HG03565 (cell line): ENCODE data around the gene ZNF488.

Experiments used
- ATAC-seq: cut with Tn5 transposase; IDR thresholded peaks from one replicate; pipeline ENCODE4 v1.9.1; 2021; ENCODE audit warnings: mild to moderate bottlenecking, moderate library complexity; ENCODE audit not compliant: unreplicated experiment

Gene ZNF488

DNA sequence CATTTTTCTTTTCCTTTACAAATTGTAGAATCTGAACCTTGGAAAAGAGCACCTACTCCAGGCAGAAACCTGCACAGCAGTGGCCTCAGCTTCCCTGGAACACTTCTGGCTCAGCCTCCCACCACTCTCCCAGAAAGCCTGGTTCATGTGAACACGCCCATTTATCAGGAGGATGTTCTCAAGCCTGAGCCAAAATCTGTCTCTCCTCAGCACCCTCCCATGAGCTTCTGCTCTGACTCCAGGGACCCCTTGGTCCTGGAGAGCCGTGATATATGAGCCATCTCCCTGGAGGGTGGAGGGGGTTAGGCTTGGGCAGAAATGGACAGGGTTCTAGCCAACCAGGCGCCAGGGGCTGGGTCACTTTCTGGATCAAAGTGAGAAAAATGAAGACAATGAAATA is 51.7 kb downstream of the ZNF488 start:
- ATAC-seq = no peak

DNA sequence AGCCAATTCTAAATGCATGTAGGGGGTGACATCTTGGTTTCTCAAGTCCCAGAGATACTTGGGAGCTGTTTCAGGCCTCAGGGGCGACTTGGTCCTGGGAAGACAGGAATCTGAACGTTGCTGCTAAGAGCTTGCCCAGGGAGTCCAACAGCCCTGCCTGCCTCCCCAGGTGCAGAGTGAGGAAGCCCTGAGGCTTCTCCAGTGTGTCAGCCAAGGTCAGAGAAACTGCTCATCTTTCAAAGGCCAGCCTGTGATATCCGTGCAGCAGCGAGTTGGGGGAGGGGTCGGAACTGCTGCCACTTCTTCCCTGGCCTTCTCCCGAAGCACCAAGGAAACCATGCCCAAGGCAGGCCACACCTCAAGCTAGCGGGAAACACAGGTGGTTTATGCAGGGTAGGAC is 52.1 kb downstream of the ZNF488 start:
- no peak for ATAC-seq

GRCh38 chr10:47331491-47331890 is 52.6 kb downstream of the ZNF488 start:
- ATAC-seq = no peak

DNA sequence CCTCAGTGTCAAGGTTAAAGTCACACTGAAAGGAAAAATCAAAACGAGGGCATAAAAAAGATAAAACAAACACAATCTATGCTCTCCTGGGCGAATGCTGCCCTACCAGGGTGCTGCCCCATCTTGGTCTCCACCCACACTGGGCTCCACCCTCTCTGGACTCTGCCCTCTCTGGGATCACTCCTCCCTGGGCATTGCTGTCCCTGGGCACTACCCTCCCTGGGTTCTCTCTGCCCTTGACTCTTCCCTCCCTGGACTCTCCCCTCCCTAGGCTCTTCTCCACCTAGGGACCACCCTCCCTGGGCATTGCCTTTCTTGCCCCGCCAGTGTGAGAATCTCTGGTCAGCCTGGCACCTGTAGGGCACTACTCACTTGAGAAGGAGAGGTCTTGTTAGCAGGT is 53.3 kb downstream of the ZNF488 start:
- ATAC-seq = no peak

DNA sequence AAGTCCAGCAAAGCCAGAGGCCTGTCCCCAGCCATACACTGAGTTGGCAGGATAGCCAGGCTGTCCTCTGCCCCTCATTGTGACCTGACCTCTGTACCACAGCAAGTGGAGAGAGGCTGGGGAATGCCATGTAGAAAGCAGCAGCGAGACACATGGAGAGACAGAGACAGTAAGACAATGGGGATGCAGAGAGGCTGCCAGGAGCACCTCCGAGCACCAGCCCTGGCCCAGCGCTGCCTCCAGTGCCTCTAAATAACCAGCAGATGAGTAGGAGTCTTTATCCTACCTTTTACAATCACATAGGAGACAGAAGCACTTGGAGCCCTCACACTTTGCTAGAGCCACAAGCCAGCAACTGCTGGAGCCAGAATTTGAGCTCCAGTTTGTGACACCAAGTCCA is 53.7 kb downstream of the ZNF488 start:
- no peak for ATAC-seq

DNA sequence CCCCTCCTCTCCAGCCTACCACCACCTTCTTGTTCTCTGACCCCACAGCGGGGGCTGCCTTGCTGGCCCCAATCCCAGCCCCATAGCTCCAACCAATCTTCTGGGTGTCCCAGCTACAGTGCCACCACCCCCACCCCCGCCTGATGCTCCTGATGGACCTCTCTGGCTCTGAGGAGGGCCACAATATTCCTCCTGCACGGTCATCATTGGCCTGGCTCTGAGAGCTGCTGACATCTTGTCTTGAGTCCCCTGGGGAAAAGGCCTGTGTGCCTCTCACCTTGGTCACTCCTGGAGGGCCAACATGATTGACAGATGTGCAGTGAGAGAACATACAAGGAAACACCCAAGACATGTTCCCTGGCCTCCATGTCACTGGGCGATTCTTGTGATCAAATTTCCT is 54.2 kb downstream of the ZNF488 start:
- no peak for ATAC-seq

DNA sequence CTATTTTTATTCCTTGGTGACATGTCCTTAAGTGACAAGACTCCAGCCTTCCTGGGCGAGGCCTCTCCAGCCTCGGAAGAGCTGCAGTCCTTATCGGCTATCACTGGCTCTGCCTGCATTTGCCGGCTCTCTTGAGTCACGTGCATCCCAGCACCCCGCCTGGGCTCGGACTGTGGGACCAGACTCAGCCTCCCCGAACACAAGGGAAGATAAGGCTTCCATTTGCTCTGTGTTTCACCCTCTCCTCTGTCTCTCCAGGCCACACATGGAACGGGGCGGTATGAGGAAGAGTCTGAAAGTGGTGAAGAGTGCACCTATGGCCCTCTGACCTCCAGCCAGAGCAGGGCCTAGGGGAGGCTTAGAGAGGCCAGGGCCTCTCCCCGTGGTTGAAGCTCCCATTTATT is 57.2 kb downstream of the ZNF488 start:
- ATAC-seq = no peak

- ATAC-seq = no peak
These were observed 57.7 kb downstream of the ZNF488 start for GRCh38 chr10:47326306-47326926.

DNA sequence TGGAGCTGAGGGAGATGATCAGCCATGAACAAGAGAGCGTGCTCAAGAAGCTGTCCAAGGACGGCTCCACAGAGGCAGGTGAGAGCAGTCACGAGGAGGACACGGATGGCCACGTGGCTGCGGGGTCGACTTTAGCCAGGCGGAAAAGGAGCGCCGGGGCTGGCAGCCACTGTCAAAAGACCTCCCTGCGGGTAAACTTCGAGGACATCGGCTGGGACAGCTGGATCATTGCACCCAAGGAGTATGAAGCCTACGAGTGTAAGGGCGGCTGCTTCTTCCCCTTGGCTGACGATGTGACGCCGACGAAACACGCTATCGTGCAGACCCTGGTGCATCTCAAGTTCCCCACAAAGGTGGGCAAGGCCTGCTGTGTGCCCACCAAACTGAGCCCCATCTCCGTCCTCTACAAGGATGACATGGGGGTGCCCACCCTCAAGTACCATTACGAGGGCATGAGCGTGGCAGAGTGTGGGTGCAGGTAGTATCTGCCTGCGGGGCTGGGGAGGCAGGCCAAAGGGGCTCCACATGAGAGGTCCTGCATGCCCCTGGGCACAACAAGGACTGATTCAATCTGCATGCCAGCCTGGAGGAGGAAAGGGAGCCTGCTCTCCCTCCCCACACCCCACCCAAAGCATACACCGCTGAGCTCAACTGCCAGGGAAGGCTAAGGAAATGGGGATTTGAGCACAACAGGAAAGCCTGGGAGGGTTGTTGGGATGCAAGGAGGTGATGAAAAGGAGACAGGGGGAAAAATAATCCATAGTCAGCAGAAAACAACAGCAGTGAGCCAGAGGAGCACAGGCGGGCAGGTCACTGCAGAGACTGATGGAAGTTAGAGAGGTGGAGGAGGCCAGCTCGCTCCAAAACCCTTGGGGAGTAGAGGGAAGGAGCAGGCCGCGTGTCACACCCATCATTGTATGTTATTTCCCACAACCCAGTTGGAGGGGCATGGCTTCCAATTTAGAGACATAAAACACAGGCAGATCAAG is 58.5 kb downstream of the ZNF488 start:
- no peak for ATAC-seq

- ATAC-seq = no peak
These were observed 60.3 kb downstream of the ZNF488 start for GRCh38 chr10:47323636-47324296.

DNA sequence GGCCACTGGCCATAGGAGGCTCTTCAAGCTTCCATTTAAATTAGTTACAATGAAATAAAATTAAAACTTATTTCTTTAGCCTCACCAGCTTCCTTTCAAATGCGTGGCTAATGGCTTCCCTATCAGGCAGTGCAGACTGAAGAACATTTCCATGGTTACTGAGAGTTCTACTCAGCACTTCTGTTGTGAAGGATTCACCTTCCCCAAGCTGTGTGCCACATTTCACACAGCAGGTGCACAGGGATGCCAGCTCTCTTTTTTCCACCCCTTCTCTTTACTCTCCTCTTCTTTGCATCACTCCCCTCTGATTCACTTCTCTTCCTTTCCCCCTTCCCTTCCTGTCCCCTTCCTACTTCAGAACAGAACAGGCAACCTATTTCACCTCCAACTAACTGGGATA is 61.0 kb downstream of the ZNF488 start:
- ATAC-seq = no peak

DNA sequence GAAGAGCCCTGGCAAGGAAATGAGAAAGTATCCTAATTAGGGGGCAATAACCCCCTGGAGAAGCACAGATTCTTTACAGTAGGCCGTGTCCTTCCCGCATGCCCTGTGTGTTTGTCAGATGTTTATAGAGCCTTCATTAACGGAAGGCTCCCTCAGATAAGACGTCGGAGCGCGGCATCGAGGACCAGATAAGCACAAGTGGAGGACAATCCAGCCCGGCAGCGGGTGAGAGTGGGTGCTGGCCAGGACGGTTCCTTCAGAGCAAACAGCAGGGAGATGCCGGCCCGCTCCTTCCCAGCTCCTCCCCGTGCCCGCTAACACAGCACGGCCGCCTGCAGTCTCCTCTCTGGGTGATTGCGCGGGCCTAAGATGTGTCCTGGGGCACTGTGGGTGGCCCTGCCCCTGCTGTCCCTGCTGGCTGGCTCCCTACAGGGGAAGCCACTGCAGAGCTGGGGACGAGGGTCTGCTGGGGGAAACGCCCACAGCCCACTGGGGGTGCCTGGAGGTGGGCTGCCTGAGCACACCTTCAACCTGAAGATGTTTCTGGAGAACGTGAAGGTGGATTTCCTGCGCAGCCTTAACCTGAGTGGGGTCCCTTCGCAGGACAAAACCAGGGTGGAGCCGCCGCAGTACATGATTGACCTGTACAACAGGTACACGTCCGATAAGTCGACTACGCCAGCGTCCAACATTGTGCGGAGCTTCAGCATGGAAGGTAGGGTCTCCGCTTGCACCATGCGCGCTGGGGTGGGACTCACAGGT is 61.6 kb downstream of the ZNF488 start, which contains the start of gene GDF2:
GDF2 (plus strand) TSS at position 155 of the 762 bp plus-strand sequence; CDS start at position 370, 215 bp downstream.
- no peak for ATAC-seq

DNA sequence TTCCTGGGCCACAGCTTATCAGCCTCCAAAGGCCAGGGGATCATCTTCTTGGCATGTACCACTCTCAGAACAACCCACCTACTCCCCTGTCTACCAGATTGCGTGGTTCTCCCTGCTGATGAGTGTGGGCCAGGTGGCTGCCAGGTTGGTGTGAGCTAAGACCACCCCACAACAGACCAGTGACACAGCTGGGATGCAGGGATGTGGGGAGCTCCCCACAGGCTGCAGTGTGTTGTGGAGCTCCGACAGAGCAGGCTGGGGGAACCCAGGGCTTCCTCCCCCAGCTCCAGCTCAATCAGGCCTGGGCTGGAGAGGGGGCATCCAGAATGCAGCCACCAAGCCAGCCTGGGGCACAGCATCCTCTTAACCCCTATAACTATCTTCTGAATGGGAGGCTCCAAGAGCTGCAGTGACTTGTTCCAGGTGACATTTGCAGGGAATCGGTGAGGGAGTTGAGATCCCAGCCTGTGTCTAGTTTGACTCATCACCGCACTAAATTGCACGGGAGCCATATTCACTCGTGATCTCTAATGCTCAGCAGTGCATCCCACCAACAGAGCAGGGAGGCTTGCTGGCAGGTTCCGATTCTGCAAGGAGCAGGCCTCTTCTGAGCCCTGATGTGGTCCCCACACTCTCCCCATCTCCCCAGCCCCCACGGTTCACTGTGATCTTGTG is 62.4 kb downstream of the ZNF488 start:
- no peak for ATAC-seq

- no peak for ATAC-seq
These were observed 63.3 kb downstream of the ZNF488 start for GRCh38 chr10:47320812-47321211.

DNA sequence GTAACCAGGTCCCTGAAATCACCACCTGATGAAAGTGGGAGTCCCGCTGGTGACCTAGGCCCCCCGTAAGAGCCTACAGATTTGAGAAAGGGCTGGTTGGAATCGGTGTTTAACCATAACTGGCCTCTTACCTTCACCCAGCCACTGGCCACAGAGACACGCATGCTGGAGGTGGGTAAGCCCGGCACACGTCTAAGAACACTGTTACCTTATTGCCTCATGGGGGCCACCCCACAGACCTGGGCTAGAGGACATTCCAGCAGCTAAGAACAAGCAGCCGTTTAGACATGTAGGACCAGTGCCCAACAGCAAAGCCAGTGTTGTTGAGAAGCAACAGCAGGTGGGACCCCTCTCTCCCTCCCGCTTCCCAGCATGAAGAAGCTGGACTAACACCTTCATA is 64.3 kb downstream of the ZNF488 start:
- no peak for ATAC-seq

DNA sequence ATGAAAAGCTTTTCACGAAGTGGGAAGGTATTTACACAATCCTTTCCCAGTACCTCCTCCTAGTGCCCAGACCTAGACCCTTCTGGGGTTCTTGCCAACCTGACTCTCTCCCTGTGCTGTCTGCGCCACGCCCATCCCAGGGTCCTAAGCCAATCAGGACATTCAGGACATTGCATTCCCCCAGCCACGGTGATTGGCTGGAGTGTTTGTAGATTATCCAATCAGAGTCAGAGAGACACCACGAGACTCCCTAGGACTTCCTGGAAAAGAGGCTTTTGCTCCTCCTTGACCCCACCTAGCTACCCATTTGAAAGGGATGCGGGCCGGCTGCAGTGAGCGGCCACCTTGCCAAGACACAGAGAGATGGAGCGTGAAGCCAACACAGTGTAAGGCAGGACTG is 65.4 kb downstream of the ZNF488 start:
- ATAC-seq = no peak

- no peak for ATAC-seq
These were observed 66.8 kb downstream of the ZNF488 start for GRCh38 chr10:47317251-47317650.

GRCh38 chr10:47316131-47316530 is 68.0 kb downstream of the ZNF488 start:
- no peak for ATAC-seq
